ENCODE measurements around the gene ZNF182. TPM values are rescaled to one million over a fixed set of nuclear protein-coding genes. Genes with fewer than 3 reads are reported as not detected.

Gene ZNF182
- total RNA-seq, 1 experiment from 2014 or later = 6.2 TPM

DNA sequence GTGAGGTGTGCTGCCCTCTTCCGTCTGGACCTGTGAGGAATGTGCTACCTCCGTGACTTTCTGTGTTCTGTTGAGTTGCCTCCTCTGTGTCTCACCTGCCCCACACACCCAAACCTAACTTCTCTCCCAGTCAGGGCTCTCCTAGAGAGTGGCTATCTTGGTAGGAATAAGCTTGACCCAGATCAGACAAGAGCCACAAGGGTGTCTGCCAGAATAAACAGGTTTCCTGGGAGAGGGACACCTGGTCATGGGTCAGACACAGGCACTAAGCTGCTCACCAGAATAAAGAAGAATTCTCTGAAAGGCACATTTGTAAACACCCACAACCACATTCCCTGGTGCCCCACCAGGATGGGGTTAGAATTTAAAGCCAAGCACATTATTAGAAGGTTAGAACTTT, 11.1 kb downstream of the ZNF182 start:
- Mint-ChIP-seq H3K36me3 (peaks cover 13% of the 10 kb centered on the region; the same call in 1 of the 2 replicates), H3K9me3 (no peaks in the 10 kb centered on the region), H3K27ac (peak overlapping the region; percentile 49; the same call in 1 of the 2 replicates), H3K4me1 (no peaks in the 10 kb centered on the region), H3K27me3 (ENCODE audit: low read depth) (no peaks in the 10 kb centered on the region), H3K4me3 (no peak overlapping the region)
- no peak for TF ChIP-seq ZNF423 (CRISPR knock-in tag; IDR thresholded peaks at IDR 0.05)
- no peak for TF ChIP-seq GRHL2 (CRISPR knock-in tag; IDR thresholded peaks at IDR 0.05; ENCODE audit: insufficient replicate concordance, severe bottlenecking)
- no peak for TF ChIP-seq GTF2I (CRISPR knock-in tag; conservative IDR thresholded peaks at IDR 0.05)
- no peak for TF ChIP-seq TEAD1 (CRISPR knock-in tag; IDR thresholded peaks at IDR 0.05)
- TF ChIP-seq ZNF396 (CRISPR knock-in tag; IDR thresholded peaks at IDR 0.05; ENCODE audit: borderline replicate concordance) = no peak
- TF ChIP-seq, protein P1, sequence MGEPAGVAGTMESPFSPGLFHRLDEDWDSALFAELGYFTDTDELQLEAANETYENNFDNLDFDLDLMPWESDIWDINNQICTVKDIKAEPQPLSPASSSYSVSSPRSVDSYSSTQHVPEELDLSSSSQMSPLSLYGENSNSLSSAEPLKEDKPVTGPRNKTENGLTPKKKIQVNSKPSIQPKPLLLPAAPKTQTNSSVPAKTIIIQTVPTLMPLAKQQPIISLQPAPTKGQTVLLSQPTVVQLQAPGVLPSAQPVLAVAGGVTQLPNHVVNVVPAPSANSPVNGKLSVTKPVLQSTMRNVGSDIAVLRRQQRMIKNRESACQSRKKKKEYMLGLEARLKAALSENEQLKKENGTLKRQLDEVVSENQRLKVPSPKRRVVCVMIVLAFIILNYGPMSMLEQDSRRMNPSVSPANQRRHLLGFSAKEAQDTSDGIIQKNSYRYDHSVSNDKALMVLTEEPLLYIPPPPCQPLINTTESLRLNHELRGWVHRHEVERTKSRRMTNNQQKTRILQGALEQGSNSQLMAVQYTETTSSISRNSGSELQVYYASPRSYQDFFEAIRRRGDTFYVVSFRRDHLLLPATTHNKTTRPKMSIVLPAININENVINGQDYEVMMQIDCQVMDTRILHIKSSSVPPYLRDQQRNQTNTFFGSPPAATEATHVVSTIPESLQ (CRISPR knock-in tag; IDR thresholded peaks at IDR 0.05) = no peak
- no peak for TF ChIP-seq SMAD4 (CRISPR knock-in tag; IDR thresholded peaks at IDR 0.05)
- TF ChIP-seq ATF1 (CRISPR knock-in tag; IDR thresholded peaks at IDR 0.05) = no peak
- TF ChIP-seq, protein P2, sequence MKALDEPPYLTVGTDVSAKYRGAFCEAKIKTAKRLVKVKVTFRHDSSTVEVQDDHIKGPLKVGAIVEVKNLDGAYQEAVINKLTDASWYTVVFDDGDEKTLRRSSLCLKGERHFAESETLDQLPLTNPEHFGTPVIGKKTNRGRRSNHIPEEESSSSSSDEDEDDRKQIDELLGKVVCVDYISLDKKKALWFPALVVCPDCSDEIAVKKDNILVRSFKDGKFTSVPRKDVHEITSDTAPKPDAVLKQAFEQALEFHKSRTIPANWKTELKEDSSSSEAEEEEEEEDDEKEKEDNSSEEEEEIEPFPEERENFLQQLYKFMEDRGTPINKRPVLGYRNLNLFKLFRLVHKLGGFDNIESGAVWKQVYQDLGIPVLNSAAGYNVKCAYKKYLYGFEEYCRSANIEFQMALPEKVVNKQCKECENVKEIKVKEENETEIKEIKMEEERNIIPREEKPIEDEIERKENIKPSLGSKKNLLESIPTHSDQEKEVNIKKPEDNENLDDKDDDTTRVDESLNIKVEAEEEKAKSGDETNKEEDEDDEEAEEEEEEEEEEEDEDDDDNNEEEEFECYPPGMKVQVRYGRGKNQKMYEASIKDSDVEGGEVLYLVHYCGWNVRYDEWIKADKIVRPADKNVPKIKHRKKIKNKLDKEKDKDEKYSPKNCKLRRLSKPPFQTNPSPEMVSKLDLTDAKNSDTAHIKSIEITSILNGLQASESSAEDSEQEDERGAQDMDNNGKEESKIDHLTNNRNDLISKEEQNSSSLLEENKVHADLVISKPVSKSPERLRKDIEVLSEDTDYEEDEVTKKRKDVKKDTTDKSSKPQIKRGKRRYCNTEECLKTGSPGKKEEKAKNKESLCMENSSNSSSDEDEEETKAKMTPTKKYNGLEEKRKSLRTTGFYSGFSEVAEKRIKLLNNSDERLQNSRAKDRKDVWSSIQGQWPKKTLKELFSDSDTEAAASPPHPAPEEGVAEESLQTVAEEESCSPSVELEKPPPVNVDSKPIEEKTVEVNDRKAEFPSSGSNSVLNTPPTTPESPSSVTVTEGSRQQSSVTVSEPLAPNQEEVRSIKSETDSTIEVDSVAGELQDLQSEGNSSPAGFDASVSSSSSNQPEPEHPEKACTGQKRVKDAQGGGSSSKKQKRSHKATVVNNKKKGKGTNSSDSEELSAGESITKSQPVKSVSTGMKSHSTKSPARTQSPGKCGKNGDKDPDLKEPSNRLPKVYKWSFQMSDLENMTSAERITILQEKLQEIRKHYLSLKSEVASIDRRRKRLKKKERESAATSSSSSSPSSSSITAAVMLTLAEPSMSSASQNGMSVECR (CRISPR knock-in tag; IDR thresholded peaks at IDR 0.05; ENCODE audit: borderline replicate concordance) = no peak
- no peak for TF ChIP-seq IRF2 (CRISPR knock-in tag; IDR thresholded peaks at IDR 0.05; ENCODE audit: borderline replicate concordance, low read depth)
- no peak for TF ChIP-seq NFYB (CRISPR knock-in tag; conservative IDR thresholded peaks at IDR 0.05; ENCODE audit: low read depth)
- TF ChIP-seq, protein P3, sequence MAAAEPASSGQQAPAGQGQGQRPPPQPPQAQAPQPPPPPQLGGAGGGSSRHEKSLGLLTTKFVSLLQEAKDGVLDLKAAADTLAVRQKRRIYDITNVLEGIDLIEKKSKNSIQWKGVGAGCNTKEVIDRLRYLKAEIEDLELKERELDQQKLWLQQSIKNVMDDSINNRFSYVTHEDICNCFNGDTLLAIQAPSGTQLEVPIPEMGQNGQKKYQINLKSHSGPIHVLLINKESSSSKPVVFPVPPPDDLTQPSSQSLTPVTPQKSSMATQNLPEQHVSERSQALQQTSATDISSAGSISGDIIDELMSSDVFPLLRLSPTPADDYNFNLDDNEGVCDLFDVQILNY (CRISPR knock-in tag; IDR thresholded peaks at IDR 0.05) = no peak
- TF ChIP-seq NR3C1 (CRISPR knock-in tag; conservative IDR thresholded peaks at IDR 0.05; ENCODE audit: low read depth) = no peak
- TF ChIP-seq ZBTB21 (CRISPR knock-in tag; IDR thresholded peaks at IDR 0.05; ENCODE audit: borderline replicate concordance) = no peak
- TF ChIP-seq, protein P4, sequence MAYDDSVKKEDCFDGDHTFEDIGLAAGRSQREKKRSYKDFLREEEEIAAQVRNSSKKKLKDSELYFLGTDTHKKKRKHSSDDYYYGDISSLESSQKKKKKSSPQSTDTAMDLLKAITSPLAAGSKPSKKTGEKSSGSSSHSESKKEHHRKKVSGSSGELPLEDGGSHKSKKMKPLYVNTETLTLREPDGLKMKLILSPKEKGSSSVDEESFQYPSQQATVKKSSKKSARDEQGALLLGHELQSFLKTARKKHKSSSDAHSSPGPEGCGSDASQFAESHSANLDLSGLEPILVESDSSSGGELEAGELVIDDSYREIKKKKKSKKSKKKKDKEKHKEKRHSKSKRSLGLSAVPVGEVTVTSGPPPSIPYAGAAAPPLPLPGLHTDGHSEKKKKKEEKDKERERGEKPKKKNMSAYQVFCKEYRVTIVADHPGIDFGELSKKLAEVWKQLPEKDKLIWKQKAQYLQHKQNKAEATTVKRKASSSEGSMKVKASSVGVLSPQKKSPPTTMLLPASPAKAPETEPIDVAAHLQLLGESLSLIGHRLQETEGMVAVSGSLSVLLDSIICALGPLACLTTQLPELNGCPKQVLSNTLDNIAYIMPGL (CRISPR knock-in tag; IDR thresholded peaks at IDR 0.05) = no peak
- TF ChIP-seq, protein P5, sequence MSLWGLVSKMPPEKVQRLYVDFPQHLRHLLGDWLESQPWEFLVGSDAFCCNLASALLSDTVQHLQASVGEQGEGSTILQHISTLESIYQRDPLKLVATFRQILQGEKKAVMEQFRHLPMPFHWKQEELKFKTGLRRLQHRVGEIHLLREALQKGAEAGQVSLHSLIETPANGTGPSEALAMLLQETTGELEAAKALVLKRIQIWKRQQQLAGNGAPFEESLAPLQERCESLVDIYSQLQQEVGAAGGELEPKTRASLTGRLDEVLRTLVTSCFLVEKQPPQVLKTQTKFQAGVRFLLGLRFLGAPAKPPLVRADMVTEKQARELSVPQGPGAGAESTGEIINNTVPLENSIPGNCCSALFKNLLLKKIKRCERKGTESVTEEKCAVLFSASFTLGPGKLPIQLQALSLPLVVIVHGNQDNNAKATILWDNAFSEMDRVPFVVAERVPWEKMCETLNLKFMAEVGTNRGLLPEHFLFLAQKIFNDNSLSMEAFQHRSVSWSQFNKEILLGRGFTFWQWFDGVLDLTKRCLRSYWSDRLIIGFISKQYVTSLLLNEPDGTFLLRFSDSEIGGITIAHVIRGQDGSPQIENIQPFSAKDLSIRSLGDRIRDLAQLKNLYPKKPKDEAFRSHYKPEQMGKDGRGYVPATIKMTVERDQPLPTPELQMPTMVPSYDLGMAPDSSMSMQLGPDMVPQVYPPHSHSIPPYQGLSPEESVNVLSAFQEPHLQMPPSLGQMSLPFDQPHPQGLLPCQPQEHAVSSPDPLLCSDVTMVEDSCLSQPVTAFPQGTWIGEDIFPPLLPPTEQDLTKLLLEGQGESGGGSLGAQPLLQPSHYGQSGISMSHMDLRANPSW (CRISPR knock-in tag; conservative IDR thresholded peaks at IDR 0.05; ENCODE audit: low read depth) = no peak
- ChIA-PET CTCF (no interaction called here), POLR2A (no interaction called here)
- DNase-seq (ENCODE audit: low spot score) (no peak), ATAC-seq (no peak)
